NT2/D1 (cell line): ENCODE measurements around the gene CCDC89.

Experiments used
- SUZ12 ChIP-seq: IDR thresholded peaks from 2 replicates; pipeline ENCODE4 v1.6.1; 2011; ENCODE audit not compliant: insufficient read length, insufficient read depth; ENCODE audit errors: extremely low read depth
- YY1 ChIP-seq: IDR thresholded peaks from 2 replicates; pipeline ENCODE4 v1.6.1; 2011; ENCODE audit not compliant: insufficient read length, insufficient read depth
- ZNF274 ChIP-seq: IDR thresholded peaks from 2 replicates; pipeline ENCODE4 v1.6.1; 2011; ENCODE audit warnings: mild to moderate bottlenecking, low read depth, low read length

- no peak for TF ChIP-seq SUZ12
- no peak for TF ChIP-seq YY1
- no peak for TF ChIP-seq ZNF274
Measured at GRCh38 chr11:85643191-85643614, 42.8 kb downstream of the CCDC89 start.
